HG03039 (cell line): ENCODE results near the gene SLC7A9.
"Not testable (repeated sequence)": the region's sequence is repeated elsewhere in the genome, so short reads cannot be mapped to it uniquely, and the experiment has no call there.

Experiments used
- ATAC-seq: cut with Tn5 transposase; IDR thresholded peaks from one replicate; pipeline ENCODE4 v1.9.1; 2021; ENCODE audit warnings: mild to moderate bottlenecking, moderate library complexity; ENCODE audit not compliant: unreplicated experiment

Gene SLC7A9

GRCh38 chr19:32885255-32885654 lies 15.7 kb upstream of the SLC7A9 start:
- not testable (repeated sequence) for ATAC-seq

- no peak for ATAC-seq
Observed at GRCh38 chr19:32881766-32882165, 12.2 kb upstream of the SLC7A9 start.

GRCh38 chr19:32880622-32881021 lies 11.1 kb upstream of the SLC7A9 start:
- ATAC-seq: no peak

- ATAC-seq: no peak
Observed at GRCh38 chr19:32879741-32880140, 10.2 kb upstream of the SLC7A9 start.

- no peak for ATAC-seq
Observed at GRCh38 chr19:32878988-32879387, 9.4 kb upstream of the SLC7A9 start.

GRCh38 chr19:32877977-32878745 lies 8.6 kb upstream of the SLC7A9 start:
- no peak for ATAC-seq

GRCh38 chr19:32877323-32877912 lies 7.9 kb upstream of the SLC7A9 start:
- no peak for ATAC-seq

- no peak for ATAC-seq
Observed at GRCh38 chr19:32876919-32877285, 7.3 kb upstream of the SLC7A9 start.

GRCh38 chr19:32876236-32876918 lies 6.8 kb upstream of the SLC7A9 start:
- no peak for ATAC-seq

- no peak for ATAC-seq
Observed at GRCh38 chr19:32875428-32875827, 5.9 kb upstream of the SLC7A9 start.

DNA sequence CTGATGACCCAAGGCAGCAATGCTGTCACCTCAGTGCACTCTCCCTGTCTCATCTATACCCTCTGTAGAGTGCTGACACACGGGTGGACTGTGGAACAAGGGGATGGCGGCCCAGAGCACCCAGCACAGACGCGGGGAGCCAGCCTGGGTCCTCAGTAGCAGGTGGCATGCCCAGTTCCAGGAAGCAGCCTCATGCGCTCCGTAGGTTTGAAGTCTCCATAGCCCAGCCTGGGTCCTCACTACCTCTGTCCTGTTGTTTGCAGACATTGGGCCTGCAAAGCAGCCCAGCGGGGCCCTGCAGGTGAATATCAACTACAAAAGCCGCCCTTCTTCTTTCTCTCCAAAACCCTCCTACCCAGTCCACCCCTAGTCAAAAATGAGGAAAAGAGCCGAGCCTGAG lies 5.0 kb upstream of the SLC7A9 start:
- ATAC-seq: no peak

GRCh38 chr19:32873247-32873959 lies 3.8 kb upstream of the SLC7A9 start:
- ATAC-seq: no peak

DNA sequence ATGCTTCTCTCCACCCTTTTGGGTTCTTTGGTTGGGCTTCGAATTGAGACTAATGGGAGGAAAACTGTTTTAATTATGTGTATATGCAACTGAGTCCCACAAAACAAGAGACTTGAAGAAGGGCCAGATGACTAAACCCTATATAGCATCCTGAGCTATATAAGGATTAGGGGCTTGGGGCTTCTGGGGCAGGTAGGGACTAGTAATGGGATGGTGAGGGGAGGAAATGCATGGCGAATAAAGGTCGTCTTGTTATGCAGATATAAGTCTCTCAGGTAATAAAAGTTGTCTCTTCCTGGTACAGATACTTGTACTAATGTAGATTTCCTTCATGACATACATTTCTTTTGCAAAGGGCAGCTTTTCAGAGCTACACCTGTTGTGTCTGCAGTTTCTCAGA lies 2.8 kb upstream of the SLC7A9 start:
- no peak for ATAC-seq

DNA sequence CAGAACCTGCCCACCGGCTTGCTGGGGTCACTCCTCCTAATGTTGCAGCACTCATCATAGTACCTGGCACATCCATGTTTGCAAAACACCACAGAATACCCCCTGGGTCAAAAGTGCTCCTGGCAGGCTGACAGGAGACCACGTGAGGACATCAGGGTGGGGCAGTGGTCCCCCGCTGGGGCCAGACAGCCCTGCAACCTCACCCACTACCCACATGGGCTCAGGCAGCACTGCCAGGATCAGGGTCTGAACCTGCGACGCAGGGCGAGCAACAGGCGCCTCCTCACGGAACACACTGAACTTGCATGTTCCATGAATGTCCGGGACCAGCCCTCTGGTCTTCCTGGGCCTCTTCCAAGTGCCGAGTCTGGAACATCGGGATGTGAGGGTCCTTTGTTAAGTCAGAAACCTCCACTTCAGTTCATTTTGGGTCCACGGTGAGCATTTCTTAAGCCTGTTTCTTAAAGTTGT lies 1.4 kb upstream of the SLC7A9 start:
- ATAC-seq: no peak

- ATAC-seq: no peak
Observed at GRCh38 chr19:32869966-32870573, 503 bp upstream of the SLC7A9 start.

DNA sequence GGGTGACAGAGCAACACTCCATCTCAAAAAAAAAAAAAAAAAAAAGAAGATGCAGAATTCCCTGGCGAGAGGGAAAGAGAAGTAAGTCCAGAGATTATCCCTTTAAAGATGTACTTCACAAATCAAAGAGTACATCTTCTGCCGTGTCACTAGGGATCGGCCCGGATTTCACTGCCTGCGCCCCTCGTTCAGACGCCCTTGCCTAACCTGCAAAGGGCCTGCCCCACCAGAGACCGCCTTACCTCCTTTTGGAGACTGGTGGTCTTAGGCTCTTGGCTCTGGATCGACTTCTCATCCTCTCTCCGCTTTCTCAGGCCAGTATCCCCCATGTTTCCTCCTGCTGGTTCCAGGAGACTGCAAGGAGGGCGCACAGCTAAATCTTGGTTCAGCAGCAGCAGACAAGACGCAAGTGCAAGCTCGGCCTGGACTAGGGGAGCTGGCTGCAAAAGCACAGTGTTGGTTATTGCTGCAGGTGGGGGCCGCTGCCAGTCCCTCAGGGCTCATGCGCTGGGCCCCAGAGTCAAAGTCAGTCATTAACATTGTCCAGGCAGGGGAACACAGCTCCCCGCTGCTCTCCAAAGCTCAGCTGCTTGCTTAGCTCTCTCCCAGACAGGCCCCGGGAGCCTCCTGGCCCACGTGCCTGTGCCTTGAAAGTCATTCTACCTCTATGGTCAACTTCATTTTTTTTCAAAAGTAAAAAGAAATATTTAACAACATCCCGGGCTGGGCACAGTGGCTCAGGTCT lies 1.2 kb downstream of the SLC7A9 start:
- ATAC-seq: no peak

- not testable (repeated sequence) for ATAC-seq
Observed at GRCh38 chr19:32867436-32867835, 2.1 kb downstream of the SLC7A9 start.

DNA sequence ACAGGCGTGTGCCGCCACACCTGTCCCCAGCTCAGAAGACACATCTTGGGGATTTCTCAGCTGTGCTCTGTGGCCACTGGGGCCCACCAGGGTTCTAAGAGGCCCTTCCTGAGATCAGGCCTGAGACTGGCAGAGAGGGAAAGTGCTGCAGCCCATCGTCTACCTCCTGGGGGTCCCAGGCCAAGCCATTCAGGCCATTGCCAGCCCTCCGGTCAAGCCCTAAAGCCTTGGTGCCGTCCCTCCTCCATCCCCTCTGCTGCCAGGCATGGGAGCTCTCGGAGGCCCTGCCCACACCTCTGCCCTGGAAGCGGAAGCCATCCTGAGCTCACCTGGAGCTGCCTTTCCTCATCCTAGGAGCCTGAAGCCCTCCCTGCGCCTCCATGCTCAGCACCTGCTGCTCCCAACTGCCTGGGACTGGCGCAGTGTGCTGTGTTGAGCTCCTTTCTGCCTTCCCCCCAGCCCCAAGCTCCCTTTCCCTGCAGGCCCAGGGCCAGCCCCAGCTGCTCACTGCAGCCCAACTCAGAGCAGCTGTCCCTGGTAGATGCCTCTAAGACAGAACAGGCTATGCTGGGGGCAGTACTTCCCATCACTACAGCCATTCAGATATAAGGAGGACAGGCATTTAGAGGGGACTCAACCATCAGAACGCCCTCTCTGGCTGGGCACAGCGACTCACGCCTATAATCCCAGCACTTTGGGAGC lies 2.9 kb downstream of the SLC7A9 start:
- no peak for ATAC-seq

DNA sequence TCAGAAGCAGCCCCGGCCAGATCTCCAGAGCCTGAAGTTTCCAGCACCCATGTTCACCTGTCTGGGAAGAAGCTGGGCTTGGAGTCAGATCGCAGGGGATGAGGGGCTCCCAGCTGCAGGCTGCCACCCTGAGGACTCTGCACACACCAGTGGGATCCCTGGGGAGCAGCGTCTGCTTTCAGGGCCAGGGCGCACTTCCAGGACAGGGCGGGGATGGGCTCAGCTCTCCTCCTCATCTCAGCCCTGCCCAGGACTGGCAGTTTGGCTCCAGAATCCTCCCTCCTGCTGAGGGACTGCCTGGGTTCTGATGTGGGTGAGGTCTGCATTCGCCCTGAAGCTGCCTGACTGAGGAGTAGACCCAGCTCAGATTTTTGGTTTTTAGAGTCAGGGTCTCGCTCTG lies 3.5 kb downstream of the SLC7A9 start:
- ATAC-seq: no peak

DNA sequence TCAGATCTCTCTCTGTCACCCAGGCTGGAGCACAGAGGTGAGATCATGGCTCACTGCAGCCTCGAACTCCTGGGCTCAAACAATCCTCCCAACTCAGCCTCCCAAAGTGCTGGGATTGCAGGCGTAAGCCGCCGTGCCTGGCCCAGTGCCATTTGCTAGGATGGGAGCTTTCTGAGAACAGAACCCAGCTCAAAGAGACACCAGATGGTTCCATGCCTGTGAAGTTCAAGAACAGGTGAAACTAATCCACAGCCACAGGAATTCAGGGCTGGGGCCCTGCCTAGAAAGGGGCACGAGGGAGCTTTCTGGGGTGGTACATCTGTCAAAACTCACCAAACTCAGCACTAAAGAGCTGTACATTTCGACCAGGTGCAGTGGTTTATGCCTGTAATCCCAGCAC lies 4.2 kb downstream of the SLC7A9 start:
- ATAC-seq: no peak
